Liver (tissue), 9 donors: ENCODE results near the gene C1orf21. TPM values are rescaled to one million over a fixed set of nuclear protein-coding genes. Genes with fewer than 3 reads are reported as not detected.

Source experiments
- DNase-seq: peaks from one replicate; pipeline ENCODE4 v3.0.0-alpha.2; 2017; ENCODE audit warnings: low spot score
- H3K27ac ChIP-seq, 2 donors: one replicate each; pipeline ENCODE4 v1.7.0; 2013; ENCODE audit warnings: inconsistent platforms in 2 of 2, low read length in 2 of 2, control low read depth in 1 of 2, low read depth in 1 of 2, mild to moderate bottlenecking in 1 of 2
- H3K27me3 ChIP-seq, 4 donors: one replicate each; pipeline versions ENCODE4 v1.6.1 to v1.7.0; 2013; ENCODE audit warnings: low read length in 3 of 4, inconsistent platforms in 1 of 4, mild to moderate bottlenecking in 1 of 4, moderate library complexity in 1 of 4; ENCODE audit not compliant: control insufficient read depth in 4 of 4, insufficient read depth in 4 of 4
- H3K36me3 ChIP-seq, 4 donors: one replicate each; pipeline versions ENCODE4 v1.6.1 to v1.7.0; 2013; ENCODE audit warnings: low read length in 3 of 4, mild to moderate bottlenecking in 3 of 4, low read depth in 1 of 4, moderate library complexity in 1 of 4; ENCODE audit not compliant: control insufficient read depth in 4 of 4, insufficient read depth in 3 of 4
- H3K4me1 ChIP-seq, 4 donors: one replicate each; pipeline versions ENCODE4 v1.6.1 to v1.7.0; 2013; ENCODE audit warnings: low read length in 3 of 4, mild to moderate bottlenecking in 3 of 4, moderate library complexity in 1 of 4; ENCODE audit not compliant: control insufficient read depth in 4 of 4, insufficient read depth in 4 of 4
- H3K4me3 ChIP-seq, 3 donors: one replicate each; pipeline versions ENCODE4 v1.6.1 to v1.7.0; 2013; ENCODE audit warnings: low read length in 3 of 3, control low read depth in 1 of 3, low read depth in 1 of 3, mild to moderate bottlenecking in 1 of 3
- H3K9ac ChIP-seq, 2 donors: one replicate each; pipeline ENCODE4 v1.7.0; 2013; ENCODE audit warnings: low read length in 2 of 2, mild to moderate bottlenecking in 2 of 2, moderate library complexity in 2 of 2, control low read depth in 1 of 2, low read depth in 1 of 2
- H3K9me3 ChIP-seq, 4 donors: one replicate each; pipeline versions ENCODE4 v1.6.1 to v1.7.0; 2013; ENCODE audit warnings: low read length in 3 of 4; ENCODE audit not compliant: control insufficient read depth in 4 of 4
- ATF3 ChIP-seq: IDR thresholded peaks from 2 replicates; pipeline ENCODE4 v1.6.1; 2016; ENCODE audit warnings: antibody characterized with exemption
- CTCF ChIP-seq: fragments of 150-350 bp; IDR thresholded peaks from 2 replicates; pipeline ENCODE4 v1.5.1; 2017; ENCODE audit warnings: improper control_type of control experiment, low read depth, low read length; ENCODE audit not compliant: missing input control
- EGR1 ChIP-seq, 2 donors: IDR thresholded peaks; 2 replicates each; pipeline ENCODE4 v1.6.1; 2016 to 2018; ENCODE audit warnings: antibody characterized with exemption in 2 of 2, low read depth in 2 of 2
- FOXA1 ChIP-seq: IDR thresholded peaks from 2 replicates; pipeline ENCODE4 v1.6.1; 2016; ENCODE audit warnings: antibody characterized with exemption
- FOXA2 ChIP-seq: IDR thresholded peaks from 2 replicates; pipeline ENCODE4 v1.6.1; 2016; ENCODE audit warnings: antibody characterized with exemption
- GABPA ChIP-seq, 2 donors: IDR thresholded peaks in 1 of 2; conservative IDR thresholded peaks in 1 of 2; 2 replicates each; pipeline ENCODE4 v1.6.1; 2016; ENCODE audit warnings: antibody characterized with exemption in 2 of 2, mild to moderate bottlenecking in 1 of 2, moderate library complexity in 1 of 2
- HNF4A ChIP-seq, 2 donors: conservative IDR thresholded peaks; 2 replicates each; pipeline ENCODE4 v1.6.1; 2016; ENCODE audit warnings: antibody characterized with exemption in 2 of 2, mild to moderate bottlenecking in 2 of 2
- HNF4G ChIP-seq: IDR thresholded peaks from 2 replicates; pipeline ENCODE4 v1.6.1; 2016; ENCODE audit warnings: antibody characterized with exemption
- JUND ChIP-seq, 2 donors: IDR thresholded peaks; 2 replicates each; pipeline ENCODE4 v1.6.1; 2016; ENCODE audit warnings: antibody characterized with exemption in 2 of 2
- MAX ChIP-seq: IDR thresholded peaks from 2 replicates; pipeline ENCODE4 v1.6.1; 2016; ENCODE audit warnings: antibody characterized with exemption
- NR2F2 ChIP-seq: IDR thresholded peaks from 2 replicates; pipeline ENCODE4 v1.6.1; 2016; ENCODE audit warnings: antibody characterized with exemption
- RAD21 ChIP-seq, 2 donors: IDR thresholded peaks; 2 replicates each; pipeline ENCODE4 v1.6.1; 2016; ENCODE audit warnings: antibody characterized with exemption in 2 of 2, mild to moderate bottlenecking in 2 of 2
- REST ChIP-seq: IDR thresholded peaks from 2 replicates; pipeline ENCODE4 v1.6.1; 2016; ENCODE audit warnings: antibody characterized with exemption, mild to moderate bottlenecking
- RXRA ChIP-seq, 2 donors: IDR thresholded peaks; 2 replicates each; pipeline ENCODE4 v1.6.1; 2017 to 2018; ENCODE audit warnings: antibody characterized with exemption in 2 of 2, mild to moderate bottlenecking in 1 of 2
- SP1 ChIP-seq: IDR thresholded peaks from 2 replicates; pipeline ENCODE4 v1.6.1; 2018; ENCODE audit warnings: antibody characterized with exemption, mild to moderate bottlenecking
- TAF1 ChIP-seq: conservative IDR thresholded peaks from 2 replicates; pipeline ENCODE4 v1.6.1; 2016; ENCODE audit warnings: antibody characterized with exemption, mild to moderate bottlenecking
- YY1 ChIP-seq: IDR thresholded peaks from 2 replicates; pipeline ENCODE4 v1.6.1; 2016; ENCODE audit warnings: antibody characterized with exemption, mild to moderate bottlenecking
- ZBTB33 ChIP-seq: IDR thresholded peaks from 2 replicates; pipeline ENCODE4 v1.6.1; 2016; ENCODE audit warnings: antibody characterized with exemption
- WGBS: extraction: QIAGEN DNeasy Blood & Tissue Kit; methylation state at CpG from one replicate; pipeline ENCODE4 v1.1.7; 2013; 5-methylcytosine and 5-hydroxymethylcytosine counted together
- polyA plus RNA-seq, 2 donors: library from polyadenylated mRNA; stranded (reverse) in 1 of 2; unstranded in 1 of 2; fragments of 200-250 nt in 1 of 2; fragments of >200 nt in 1 of 2; fragmentation: Nextera tagmentation in 1 of 2; extraction: Ambion mirVana in 1 of 2; gene quantifications; one replicate each; pipeline versions ENCODE4 v1.2.1 to v1.2.3, GENCODE V29; 2013 to 2015
- total RNA-seq, 2 donors: library from RNA; depleted of rRNA; stranded (reverse); fragments of >200 nt; gene quantifications; one replicate each; pipeline ENCODE4 v1.2.3, GENCODE V29; 2014
- donor health status: healthy.
- donor health status: healthy.
- donor health status: healthy.
- donor health status: healthy.
- donor health status: healthy.

The C1orf21 gene
- total and polyA plus RNA-seq, 4 donors = 2.3 to 21.3 (median 13.4) TPM

GRCh38 chr1:184359909-184360308 lies 26.9 kb upstream of the C1orf21 start:
- Histone ChIP-seq H3K4me3 (no peak overlapping the region), H3K9ac (no peak overlapping the region)
- WGBS = 93% methylated on average over 3 of the region's 3 CpGs

More at GRCh38 chr1:184359909-184360308, 26.9 kb upstream of the C1orf21 start:
- Histone ChIP-seq H3K27me3 (no peaks in the 10 kb centered on the region), H3K9me3 (no peaks in the 10 kb centered on the region), H3K36me3 (no peaks in the 10 kb centered on the region), H3K27ac (no peak overlapping the region), H3K4me1 (no peaks in the 10 kb centered on the region)
- TF ChIP-seq EGR1 (IDR thresholded peaks at IDR 0.05; ENCODE audit: low read depth in 2 of 2) = no peak
- no peak for TF ChIP-seq MAX
- TF ChIP-seq HNF4A (conservative IDR thresholded peaks at IDR 0.05) = no peak
- no peak for TF ChIP-seq FOXA1
- TF ChIP-seq SP1 = no peak
- no peak for TF ChIP-seq HNF4G
- TF ChIP-seq RXRA (IDR thresholded peaks at IDR 0.05) = no peak
- TF ChIP-seq FOXA2 = no peak
- TF ChIP-seq RAD21 (IDR thresholded peaks at IDR 0.05) = no peak
- TF ChIP-seq TAF1 = no peak
- TF ChIP-seq NR2F2 = no peak
- TF ChIP-seq ATF3 = no peak
- TF ChIP-seq JUND (IDR thresholded peaks at IDR 0.05) = no peak
- TF ChIP-seq ZBTB33 = no peak
- no peak for TF ChIP-seq GABPA (IDR thresholded peaks at IDR 0.05 in 1 of 2, conservative IDR thresholded peaks at IDR 0.05 in 1 of 2)
- no peak for TF ChIP-seq YY1
- TF ChIP-seq CTCF = no peak
- TF ChIP-seq REST = no peak
- DNase-seq = no peak
